HG02798 (cell line): Measurements from ENCODE around the gene HPCAL1.

Source experiments
- ATAC-seq: cut with Tn5 transposase; IDR thresholded peaks from one replicate; pipeline ENCODE4 v1.9.1; 2021; ENCODE audit warnings: mild to moderate bottlenecking; ENCODE audit not compliant: unreplicated experiment, poor library complexity

The HPCAL1 gene

DNA sequence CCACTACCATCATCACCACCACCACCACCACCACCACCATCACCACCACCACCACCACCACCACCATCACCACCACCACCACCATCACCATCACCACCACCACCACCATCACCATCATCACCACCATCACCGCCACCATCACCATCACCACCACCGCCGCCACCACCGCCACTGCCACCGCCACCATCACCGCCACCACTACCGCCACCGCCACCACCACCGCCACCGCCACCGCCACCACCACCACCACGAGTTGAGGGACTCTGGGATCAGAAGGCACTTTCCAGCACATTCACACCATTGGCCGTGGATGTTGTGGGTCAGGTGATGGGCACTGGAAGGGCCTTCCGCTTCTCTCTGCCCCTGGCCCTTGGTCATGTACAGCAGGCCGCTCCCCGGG is 96.7 kb downstream of the HPCAL1 start:
- no peak for ATAC-seq

DNA sequence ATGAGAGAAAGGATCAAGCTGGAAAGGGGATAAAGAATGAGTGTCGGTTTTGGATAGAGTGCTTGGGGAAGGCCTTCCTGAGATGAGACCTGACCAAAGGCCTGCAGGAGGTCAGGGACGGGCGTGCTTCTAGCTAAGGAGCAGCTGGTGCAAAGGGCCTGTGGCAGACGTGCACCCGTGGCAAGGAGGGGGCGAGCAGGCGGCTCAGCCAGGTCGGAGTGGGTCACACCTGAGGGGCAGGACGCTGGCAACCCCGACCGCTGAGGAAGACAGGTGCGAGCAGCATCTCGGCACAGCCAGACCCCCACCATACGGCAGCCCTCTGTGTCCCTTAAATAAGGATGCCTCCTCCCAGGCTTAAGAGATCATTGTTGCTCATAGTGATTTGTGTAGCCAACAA is 97.3 kb downstream of the HPCAL1 start:
- no peak for ATAC-seq

DNA sequence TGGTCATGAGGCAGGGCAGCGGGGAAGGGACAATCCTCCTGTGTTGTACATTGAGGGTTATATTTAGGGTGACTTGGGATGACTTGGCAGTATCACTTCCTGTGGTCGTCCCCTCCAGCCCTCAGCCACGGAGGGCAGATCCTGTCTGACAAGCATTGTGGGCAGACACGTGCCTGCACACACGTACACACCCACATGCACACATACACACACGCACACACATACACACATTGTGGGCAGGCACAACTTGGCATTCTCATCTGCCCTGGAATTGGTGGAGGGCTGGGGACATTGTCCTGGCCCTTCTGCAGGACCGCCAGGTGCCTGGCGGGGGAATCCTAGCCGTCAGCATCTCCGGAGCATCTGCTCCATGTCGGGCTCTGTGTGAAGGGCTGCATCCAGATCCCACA is 97.9 kb downstream of the HPCAL1 start:
- ATAC-seq = no peak

DNA sequence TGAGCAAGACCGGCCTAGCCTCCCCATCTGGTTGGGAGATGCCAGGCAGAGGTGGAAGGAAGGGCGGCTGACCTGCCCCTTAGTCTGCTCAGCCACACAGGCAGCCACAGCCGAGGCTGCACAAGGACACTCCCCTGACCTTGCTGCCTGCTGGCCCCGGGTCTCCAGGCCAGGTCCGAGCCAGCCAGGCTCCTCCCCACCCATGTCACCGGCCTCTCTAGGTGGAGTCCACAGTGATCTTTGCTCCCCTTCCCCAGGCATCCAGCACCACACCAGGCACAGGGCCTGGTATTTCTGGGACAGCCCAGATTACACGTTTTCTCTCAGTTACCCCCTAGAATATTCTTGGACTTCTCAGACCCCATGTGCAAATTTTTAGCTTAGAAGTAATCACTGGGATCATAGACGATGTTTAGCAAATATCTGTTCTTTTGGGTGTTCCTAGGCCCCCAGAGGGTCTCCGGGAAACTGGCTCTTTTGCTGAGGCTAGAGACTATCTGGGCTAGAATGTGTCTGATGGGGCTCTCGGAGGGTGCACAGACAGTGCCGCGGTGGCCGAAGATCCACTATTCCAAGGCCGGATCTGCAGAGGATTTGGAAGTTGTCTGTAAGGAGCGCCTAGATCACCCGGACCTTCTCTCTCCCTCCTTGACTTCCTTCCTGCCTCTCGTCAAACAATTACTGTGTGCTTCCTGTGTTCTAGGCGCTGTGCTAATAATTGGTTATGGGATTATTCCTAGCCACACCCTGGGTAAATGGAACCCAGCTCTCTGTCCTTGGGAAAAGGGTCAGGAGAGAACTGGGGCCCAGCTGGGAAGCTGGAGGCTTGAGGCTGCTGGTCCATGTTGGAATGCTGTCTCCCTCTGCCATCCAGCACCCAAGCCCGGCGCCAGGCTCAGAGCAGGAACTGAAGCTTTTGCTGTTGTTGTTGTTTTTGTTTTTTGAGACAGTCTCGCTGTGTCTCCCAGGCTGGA is 98.6 kb downstream of the HPCAL1 start:
- no peak for ATAC-seq

DNA sequence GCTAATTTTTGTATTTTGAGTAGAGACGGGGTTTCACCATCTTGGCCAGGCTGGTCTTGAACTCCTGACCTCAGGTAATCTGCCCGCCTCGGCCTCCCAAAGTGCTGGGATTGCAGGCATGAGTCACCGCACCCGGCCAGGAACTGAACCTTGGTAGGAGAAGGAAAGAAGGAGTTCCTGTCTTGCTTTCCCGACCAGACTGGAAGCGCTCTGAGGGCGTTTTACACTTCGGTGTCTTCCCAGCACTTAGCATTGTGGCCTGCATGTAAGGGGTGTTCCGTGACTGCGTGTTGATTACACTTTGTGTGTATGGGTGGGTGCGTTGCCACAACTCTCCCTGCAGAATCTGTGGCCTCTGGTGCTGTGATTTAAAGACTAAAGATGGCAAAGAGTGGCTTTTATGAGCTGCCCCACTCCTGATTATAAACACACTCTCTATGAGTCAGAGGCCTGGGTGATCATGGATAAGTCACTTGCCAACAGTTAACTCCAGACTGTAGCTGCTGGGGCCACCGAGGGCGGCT is 99.4 kb downstream of the HPCAL1 start:
- no peak for ATAC-seq

DNA sequence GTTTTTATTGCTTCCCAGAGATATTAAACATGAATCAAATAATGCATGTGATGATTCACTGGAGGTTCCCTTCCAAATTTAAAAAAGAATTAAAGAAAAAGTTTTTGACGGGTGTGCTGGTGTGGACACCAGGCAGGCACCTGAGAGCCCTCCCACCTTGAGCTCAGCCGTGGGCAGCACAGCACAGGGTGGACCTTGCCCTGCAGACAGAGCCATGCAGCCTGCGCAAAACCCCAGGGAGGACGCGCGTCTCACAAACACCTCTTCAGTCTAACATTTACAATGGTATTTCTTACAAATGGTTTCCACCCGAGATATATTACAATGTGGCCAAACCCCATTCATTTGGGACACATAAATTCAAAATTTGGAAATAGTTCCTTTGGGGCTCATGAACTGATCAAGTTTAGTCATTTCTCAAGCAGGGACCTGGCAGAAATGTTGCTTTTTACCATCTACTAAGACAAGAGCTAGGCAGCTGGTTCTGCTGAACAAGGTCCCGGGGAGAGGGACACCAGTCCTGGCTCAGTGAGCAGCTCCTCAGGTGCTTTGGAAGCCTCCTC is 100.0 kb downstream of the HPCAL1 start:
- ATAC-seq = no peak

DNA sequence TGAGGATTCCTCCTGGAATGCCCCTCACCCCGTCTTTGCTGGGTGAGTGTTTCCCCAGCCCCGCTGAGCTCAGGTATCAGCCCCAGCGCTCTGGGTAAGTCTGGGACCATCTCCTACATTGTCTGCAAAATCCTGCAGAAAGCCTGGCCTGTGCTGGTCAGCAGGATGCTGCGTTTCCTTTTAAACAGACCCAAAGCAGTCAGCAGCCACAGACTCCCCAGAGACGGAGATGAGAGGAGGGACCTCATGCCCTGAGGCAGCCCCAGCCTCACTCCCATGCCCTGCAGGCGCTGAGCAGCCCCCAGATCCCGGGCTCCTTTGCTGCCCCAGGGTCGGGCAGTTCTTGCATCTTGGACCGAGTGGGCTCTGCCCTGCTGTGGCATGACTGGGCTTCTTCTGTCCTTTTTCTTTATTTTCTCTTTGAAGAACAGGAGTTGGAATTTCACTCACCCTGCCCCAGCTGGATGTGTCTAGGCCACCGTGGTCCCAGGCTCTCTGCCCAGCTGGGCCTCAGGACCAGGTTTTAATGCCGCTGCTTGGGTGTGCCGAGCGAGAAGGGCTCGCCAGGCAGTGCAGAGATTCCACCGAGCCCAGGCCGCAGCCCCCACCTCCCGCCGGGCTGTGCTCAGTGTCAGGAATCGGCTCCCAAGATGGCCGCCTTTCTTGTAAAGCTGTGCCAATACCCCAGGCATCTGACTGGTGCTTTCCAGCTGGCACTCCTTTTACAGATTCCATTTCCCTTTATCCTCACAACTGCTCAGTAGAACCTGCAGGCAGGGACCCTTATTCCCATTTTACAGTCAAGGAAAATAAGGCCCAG is 101.8 kb downstream of the HPCAL1 start:
- no peak for ATAC-seq

DNA sequence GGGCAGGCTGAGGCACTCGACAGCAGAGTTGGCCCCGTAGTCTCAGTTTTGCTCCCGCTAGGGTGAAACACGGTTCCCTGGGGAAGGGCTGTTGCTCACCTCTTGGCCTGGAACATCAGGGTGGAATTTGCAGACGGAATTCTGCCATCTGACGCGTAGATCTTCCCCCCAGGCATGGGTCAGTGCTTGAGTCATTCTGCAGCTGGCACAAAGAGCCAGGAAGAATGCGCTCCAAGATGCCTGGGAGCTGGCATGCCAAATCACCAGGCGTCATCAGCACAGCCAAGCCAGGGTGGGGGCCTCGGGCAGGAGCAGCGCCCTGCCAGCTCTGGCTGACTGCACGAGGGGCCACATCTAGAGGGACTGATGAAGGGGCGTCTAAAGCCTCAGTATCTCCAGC is 102.7 kb downstream of the HPCAL1 start:
- ATAC-seq = no peak

DNA sequence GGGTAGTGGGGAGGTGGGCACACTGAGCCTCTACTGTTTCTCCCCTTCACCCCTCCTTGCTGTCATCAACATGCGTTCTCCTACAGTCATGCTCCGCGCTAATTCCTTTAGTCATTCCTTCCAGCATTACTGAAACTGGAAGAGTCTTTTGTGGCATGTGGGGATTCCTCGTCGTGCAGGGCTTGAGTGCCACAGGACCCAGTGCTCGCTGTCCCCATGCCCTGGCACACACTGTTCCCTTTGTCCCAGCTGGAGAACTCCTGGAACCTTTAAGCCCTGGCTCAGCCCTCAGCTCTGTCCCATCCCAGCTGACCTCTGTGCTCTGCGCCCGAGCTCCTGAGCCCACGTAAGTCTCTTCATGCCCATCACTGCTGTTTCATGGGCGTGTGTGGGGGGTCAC is 103.3 kb downstream of the HPCAL1 start:
- no peak for ATAC-seq

DNA sequence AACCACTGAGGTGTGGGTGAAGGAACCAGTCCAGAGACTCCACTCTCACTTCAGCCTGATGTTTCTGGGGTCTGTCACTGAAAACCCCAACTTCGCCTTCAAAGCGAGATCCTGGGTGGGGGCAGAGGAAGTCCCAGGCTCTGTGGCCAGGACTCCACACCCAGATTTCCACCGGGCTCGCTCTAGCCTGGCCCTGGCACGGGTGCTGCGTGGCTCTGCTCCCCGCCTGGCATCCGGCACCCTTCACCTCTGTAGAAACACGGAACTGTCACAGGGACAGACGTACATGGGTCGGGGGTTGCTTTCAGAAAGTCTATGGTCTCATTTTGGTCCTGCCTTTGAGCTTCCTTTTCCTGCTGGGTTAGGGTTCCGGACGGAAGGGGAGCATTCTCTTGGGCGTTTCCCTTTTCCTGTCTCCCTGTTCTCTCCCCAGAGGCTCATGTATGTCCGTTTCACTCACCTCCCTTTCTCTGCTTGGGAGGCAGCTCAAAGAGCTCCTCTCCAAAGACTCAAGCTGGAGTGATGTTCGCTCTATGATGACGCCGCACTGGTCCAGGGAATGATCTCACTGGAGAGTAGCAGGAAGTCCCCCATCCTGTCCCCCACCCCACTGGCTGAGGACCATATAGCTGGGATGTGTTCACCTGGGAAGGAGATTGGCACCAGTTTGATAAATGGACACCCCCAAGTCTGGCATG is 103.9 kb downstream of the HPCAL1 start:
- ATAC-seq = no peak

DNA sequence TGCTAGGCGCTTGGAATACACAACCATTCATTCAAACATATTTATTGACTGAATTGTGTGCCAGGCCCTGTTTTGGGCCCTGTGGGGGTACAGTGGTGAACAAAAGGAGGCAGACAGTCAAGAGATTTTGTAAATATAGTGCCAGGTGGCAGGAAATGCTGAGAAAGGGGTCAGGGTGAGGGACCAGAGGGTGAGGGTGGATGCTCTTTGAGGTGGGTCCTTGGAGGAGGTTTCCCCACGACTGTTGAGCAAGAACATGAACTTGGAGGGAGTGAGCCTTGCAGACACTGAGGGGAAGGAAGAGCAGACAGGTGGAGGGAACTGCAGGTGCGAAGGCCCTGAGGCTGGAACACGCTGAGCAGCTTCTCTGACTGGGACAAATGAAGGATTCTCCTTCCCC is 104.7 kb downstream of the HPCAL1 start:
- ATAC-seq = no peak

DNA sequence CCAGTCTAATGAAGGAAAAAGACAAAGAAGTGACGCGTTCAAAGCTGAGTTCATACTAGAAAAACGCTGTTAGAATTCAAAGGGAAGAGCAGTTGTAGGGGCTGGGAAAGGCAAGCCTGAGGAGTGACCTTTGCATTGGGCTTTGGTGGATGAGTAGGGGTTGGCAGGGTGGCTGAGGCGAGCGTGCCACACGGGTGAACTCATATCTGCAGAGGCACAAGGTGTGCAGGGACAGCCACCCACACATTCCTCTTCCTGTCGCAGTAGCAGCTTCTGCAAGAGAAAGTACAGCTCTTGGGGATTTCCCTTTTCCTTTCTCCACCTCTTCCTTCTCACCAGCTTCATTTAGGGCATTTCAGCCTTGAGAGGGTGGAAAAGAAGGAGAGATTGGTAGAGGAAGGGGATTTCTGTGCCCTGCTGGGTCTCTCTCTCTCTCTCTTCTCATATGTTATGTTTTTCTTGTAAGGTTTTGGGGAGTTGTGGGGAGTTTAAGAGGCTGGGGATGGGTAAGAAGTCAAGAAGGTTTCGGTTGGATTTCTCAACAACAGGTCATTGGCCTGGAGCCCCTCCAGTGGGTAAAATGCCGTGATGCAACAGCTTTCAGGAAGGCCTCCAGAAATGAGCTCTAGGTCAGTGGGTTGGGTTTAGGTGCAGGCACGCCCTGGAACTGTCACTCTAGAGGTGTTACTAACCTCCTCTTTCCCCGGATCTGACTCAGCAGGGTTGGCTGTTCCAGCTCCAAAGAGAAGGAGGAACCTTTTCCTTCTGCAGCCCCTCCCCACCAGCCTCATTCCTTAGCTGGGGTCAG is 105.3 kb downstream of the HPCAL1 start:
- ATAC-seq = peak; percentile 39

DNA sequence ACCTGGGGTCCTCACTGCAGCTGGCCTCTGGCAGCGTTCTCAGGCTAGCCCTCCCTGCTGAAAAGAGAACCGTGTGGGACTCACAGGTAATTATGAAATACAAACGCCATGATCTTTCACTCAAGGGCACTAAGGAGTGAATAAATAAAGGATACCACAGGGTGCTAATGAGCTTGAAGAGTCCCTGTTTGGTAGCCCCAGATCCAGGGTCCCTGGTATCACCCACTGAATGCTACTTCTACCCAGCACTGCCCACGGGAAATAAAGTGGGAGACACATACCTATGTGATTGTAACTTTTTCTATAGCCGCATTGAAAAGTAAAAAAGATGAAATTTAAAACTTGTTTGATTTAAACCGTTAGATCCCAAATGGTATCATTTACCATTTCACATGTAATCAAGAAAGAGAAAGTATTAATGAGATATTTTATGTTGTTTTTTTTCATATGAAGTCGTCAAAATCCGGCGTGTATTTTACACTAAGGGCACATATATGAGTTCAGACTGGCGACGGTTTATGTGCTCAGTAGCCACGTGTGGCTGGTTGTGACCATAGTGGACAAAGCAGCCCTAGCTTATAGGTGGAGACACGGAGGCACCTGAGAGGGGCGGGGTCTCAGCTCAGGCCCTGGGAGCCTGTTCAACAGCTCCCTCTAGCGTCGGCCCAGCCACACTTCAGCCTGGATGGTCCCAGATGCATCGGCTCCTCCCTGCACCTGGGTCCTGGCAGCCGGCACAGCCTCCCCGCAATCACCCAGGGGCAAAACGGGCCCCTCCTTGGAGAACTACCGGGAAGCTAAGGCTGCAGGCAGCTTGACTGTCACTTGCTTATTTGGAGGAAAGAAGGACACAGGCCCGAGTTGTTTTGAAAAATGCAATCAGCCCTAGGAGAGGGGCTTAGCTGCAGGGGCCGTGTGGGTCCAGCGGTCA is 106.2 kb downstream of the HPCAL1 start:
- ATAC-seq = peak; percentile 67

DNA sequence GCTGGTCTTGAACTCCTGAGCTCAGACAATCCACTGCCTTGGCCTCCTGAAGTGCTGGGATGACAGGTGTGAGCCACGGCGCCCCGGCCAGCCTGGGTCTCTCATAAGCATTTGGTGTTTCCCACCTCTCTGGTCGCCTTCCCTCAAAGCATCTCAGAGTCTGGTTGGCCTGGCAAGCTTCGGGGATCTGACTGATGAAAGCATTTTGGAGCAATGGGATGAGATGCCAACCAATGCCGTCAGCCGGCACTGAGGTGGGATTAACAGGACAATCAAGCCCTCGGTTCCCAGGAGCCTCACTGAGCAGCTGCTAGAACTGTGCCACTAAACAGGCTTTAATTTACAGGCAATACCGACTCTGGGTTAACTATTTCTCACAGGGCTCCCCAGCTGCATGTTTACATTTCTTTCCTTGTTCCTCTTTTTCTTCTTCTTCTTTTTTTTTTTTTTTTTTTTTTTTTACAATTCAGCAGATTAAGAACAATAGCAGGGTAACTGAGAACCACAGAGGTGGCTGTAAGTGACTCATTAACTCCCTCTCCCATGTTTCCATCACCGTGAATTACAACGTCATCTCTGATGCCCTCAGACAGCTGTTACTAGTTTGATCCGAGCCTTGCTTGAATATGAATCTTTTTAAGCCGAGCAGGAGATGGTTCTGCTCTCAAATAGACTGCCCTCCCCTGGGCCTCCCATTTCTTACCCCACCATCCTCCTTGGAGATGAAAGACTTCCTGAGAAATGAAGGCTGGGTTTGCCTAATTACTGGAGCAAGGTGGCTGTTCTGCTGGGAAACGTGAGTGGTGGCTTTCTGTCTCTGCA is 107.5 kb downstream of the HPCAL1 start:
- peak; percentile 65 for ATAC-seq

DNA sequence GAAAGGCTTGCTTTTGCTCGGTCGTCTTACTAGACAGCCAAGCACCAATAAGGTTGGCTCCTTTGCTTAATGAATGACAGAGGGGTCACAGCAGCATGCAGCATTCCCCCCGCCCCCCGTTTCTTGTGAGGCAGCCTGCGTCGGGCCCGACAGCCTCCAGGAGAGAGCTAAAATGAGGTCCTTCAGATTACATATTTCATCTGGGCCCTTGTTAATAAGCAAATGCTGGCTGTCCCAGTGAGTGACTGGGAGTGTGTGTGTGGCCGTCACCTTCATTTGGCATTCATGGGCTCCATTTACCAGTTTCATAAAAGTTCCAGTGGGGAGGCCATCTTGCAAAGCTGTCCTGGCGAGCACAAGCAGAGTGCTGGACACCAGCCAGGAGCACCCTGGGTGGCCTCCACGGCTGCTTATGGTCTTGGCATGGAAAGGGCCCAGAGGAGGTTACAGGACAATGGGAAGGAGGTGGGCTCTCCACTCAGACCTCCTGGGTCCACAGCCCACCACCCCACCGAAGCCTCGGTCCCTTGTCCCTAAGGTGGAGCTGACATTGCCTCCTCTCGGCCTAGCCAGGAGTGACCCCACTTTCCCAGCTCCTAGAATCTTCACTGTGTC is 108.2 kb downstream of the HPCAL1 start:
- ATAC-seq = no peak

DNA sequence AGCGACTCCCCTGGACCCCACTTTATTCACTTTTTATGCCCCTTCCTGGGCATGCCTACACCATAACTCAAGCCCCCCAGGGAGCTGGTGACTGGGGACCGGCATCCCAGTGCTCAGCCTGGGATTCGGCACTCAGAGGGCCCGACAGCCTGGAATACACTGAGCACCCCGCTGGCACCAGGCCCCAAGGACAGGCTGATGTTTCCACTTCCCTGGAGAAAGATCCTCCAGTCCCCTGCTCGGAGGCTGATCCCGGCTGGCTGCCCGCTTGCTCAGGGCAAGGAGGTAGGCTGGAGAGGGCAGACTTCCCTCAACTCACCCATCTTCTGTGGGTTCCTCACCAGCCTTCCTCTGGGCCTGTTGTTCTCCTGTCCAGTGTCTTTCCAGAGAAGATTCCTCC is 108.9 kb downstream of the HPCAL1 start:
- no peak for ATAC-seq

DNA sequence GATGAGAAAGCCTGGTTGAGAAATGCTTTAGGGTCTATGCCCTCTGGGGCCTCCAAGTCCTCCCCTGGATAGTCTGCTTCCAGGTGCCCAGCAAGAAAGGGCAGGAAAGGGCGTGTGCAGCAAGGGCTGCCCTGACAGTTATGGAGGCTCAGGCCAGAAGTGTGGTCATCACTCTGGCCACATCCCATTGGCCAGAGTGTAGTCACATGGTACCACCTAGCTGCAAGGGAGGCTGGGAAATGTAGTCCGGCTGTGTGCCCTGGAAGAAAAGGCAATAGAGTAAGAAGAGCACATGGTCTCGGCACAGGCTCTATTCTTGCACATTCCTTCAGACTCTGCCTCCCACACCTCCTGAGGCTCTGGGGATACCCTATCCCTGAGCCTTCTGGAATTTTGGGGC is 109.7 kb downstream of the HPCAL1 start:
- ATAC-seq = peak; percentile 25
